ENCODE results near the gene CAMK1D.

DNA sequence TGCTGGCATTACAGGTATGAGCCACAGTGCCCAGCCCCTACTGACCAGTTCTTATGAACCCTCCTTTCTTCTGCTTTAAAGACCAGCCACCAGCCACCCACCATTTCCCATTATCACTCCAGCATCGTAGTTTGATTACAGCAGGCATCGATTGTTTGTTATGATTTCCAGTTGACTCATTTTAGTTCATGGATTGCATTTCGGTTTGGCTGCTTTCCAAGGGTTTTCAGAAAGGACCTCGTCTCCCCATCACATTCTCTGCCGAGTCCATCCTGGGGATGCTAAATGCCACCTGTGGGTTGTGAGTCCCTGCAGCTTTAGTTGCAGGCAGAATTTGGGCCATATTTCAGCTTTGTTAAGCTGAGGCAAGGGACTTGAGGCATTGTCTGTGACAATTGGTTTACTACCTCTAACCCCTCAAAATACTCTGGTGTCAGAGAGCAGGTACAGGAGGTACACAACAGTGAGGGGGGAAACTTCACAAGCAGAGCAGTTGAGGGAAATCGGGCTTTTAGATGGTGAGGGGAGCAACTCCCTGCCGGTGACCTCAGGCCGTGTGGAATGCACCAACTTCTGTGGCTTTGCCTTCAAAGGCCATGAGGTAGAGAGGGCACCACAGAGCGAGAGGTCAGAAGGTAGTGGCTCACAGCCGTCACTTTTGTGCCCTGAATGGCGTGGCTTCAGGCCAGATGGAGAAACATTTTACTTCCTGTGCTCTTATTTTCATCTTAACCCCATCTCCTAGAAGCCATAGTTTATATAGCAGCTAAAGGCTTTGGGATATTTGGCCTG is 448.3 kb downstream of the CAMK1D start:
- TF ChIP-seq CTCF (conservative IDR thresholded peaks at IDR 0.05 in 1 of 2, IDR thresholded peaks at IDR 0.05 in 1 of 2; ENCODE audit: extremely low read depth in 1 of 2, insufficient read depth in 1 of 2, low read depth in 1 of 2, low read length in 2 of 2) (no peak), EZH2 (IDR thresholded peaks at IDR 0.05; ENCODE audit: borderline replicate concordance, low read length) (no peak)
